Measurements from ENCODE around the gene C22orf42. TPM values are rescaled to one million over a fixed set of nuclear protein-coding genes. Genes with fewer than 3 reads are reported as not detected.

The C22orf42 gene
- total RNA-seq, 1 donor from 2014 or later, result not detected

DNA sequence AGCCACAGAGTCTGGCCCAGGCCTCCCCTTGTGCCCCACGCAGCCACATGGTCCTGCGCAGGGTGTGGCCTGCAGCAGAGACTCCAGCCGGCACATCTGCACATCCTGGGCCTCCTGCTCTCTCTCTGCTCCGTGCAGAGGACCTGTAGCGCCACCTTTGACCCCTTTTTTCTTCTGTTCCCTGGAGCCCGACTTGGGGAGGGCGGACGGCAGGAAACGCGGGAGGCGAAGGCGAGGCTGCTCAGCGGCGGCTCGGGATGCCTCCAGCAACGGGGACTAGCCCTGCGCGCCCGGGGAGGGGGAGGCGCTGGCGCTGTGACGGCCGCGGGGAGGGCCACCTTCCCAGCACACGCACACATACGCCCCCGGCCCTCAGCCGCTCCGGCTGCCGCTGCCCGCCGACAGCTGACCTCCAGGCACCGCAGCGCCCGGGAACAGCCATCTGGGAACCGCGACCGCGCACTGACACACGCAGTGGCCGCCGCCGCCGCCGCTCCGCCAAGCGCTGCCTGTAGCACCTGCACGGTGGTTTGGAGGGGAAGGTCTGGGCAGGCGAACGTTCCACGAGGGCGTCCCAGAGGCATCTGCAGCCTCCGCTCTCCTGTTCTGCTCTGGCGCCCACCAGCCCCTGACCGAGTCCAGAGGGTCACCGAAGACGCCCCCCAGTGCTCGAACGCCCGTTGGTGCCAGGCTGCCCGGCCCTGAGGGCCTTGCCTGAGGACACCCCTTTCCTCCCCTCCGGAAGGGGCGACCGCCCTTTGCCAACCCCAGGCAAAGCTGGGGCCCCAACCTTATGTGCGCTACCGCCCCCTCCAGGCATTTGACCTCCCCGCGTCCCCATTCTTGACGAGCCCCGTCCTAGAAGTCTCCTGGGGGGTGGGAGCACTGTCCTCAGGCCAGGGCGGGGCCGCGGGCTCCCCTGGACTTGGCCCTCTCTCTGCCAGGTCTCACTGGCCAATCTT is 16.9 kb upstream of the C22orf42 start:
- H3K79me2 ChIP-seq (ENCODE audit: insufficient read depth, low read length), result no peaks in the 10 kb centered on the region
- no peaks in the 10 kb centered on the region for H3K9me3 ChIP-seq (ENCODE audit: insufficient read depth, low read depth, low read length)
- H3K4me1 Mint-ChIP-seq (ENCODE audit: low read depth, unreplicated experiment), result no peaks in the 10 kb centered on the region
- no peak overlapping the region for H3K4me3 Mint-ChIP-seq (ENCODE audit: unreplicated experiment)
- H2AFZ ChIP-seq (ENCODE audit: low read depth, low read length), result no peak overlapping the region
- H3K4me2 ChIP-seq (ENCODE audit: low read length), result no peak overlapping the region
- no peak overlapping the region for H3K4me3 ChIP-seq (ENCODE audit: insufficient read depth, low read depth, low read length)
- peaks cover 2% of the 10 kb centered on the region for H3K9me3 Mint-ChIP-seq (ENCODE audit: unreplicated experiment)
- no peak overlapping the region for H3K9ac ChIP-seq (ENCODE audit: low read length)
- no peaks in the 10 kb centered on the region for H3K36me3 ChIP-seq (ENCODE audit: insufficient read depth, low read length)
- no peaks in the 10 kb centered on the region for H3K36me3 Mint-ChIP-seq (ENCODE audit: low read depth, unreplicated experiment)
- peaks cover 11% of the 10 kb centered on the region for H3K27me3 ChIP-seq (ENCODE audit: insufficient read depth, low read length)
- TF ChIP-seq, protein P1, sequence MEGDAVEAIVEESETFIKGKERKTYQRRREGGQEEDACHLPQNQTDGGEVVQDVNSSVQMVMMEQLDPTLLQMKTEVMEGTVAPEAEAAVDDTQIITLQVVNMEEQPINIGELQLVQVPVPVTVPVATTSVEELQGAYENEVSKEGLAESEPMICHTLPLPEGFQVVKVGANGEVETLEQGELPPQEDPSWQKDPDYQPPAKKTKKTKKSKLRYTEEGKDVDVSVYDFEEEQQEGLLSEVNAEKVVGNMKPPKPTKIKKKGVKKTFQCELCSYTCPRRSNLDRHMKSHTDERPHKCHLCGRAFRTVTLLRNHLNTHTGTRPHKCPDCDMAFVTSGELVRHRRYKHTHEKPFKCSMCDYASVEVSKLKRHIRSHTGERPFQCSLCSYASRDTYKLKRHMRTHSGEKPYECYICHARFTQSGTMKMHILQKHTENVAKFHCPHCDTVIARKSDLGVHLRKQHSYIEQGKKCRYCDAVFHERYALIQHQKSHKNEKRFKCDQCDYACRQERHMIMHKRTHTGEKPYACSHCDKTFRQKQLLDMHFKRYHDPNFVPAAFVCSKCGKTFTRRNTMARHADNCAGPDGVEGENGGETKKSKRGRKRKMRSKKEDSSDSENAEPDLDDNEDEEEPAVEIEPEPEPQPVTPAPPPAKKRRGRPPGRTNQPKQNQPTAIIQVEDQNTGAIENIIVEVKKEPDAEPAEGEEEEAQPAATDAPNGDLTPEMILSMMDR (IDR thresholded peaks at IDR 0.05; ENCODE audit: insufficient read depth, low read depth, low read length), result no peak
- peak; percentile 26 for TF ChIP-seq EZH2 (IDR thresholded peaks at IDR 0.05; ENCODE audit: insufficient read depth, low read length)
- DNase-seq (ENCODE audit: low read depth) (no peak), FAIRE-seq (no peak)
- H3K4me1 ChIP-seq (ENCODE audit: insufficient read depth, low read length), result no peaks in the 10 kb centered on the region
- H3K27me3 Mint-ChIP-seq (ENCODE audit: low read depth, unreplicated experiment), result peaks cover 65% of the 10 kb centered on the region
- no peak overlapping the region for H3K27ac Mint-ChIP-seq (ENCODE audit: unreplicated experiment)
- H3K27ac ChIP-seq (ENCODE audit: low read depth, low read length), result no peak overlapping the region
- H4K20me1 ChIP-seq (ENCODE audit: insufficient read depth, low read length), result no peaks in the 10 kb centered on the region

DNA sequence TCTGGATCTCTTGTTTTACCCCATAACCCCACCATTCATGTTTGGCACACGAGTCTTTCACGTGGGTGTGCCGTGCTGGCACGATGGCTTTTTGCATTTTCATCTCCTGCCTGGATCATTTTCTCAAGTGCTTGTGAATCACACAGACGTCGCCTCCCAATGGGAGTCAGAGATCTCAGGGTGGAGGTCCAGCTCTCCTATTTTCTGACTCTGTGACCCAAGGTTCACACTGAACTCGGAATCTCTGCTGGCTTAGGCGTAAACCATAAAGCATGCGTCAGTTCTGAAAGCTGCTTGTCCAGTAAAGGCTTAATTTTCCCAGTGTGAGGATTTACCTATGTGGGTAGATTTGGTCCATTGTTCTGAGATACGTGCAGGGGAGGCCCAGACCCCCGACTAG is 16.0 kb upstream of the C22orf42 start:
- Histone ChIP-seq H3K27me3 (ENCODE audit: insufficient read depth, low read length) (peaks cover 11% of the 10 kb centered on the region), H3K9me3 (ENCODE audit: insufficient read depth, low read depth, low read length) (no peaks in the 10 kb centered on the region), H3K4me1 (ENCODE audit: insufficient read depth, low read length) (no peaks in the 10 kb centered on the region), H3K27ac (ENCODE audit: low read depth, low read length) (no peak overlapping the region), H3K4me3 (ENCODE audit: insufficient read depth, low read depth, low read length) (no peak overlapping the region), H3K36me3 (ENCODE audit: insufficient read depth, low read length) (no peaks in the 10 kb centered on the region), H4K20me1 (ENCODE audit: insufficient read depth, low read length) (no peaks in the 10 kb centered on the region), H3K79me2 (ENCODE audit: insufficient read depth, low read length) (no peaks in the 10 kb centered on the region), H3K9ac (ENCODE audit: low read length) (no peak overlapping the region), H2AFZ (ENCODE audit: low read depth, low read length) (no peak overlapping the region), H3K4me2 (ENCODE audit: low read length) (no peak overlapping the region)
- Mint-ChIP-seq H3K27me3 (ENCODE audit: low read depth, unreplicated experiment) (peaks cover 68% of the 10 kb centered on the region), H3K9me3 (ENCODE audit: unreplicated experiment) (peaks cover 2% of the 10 kb centered on the region), H3K4me3 (ENCODE audit: unreplicated experiment) (no peak overlapping the region), H3K36me3 (ENCODE audit: low read depth, unreplicated experiment) (no peaks in the 10 kb centered on the region), H3K27ac (ENCODE audit: unreplicated experiment) (no peak overlapping the region), H3K4me1 (ENCODE audit: low read depth, unreplicated experiment) (no peaks in the 10 kb centered on the region)
- FAIRE-seq (no peak), DNase-seq (ENCODE audit: low read depth) (no peak)
- no peak for TF ChIP-seq EZH2 (IDR thresholded peaks at IDR 0.05; ENCODE audit: insufficient read depth, low read length)
- TF ChIP-seq, protein P1 (IDR thresholded peaks at IDR 0.05; ENCODE audit: insufficient read depth, low read depth, low read length), result no peak

DNA sequence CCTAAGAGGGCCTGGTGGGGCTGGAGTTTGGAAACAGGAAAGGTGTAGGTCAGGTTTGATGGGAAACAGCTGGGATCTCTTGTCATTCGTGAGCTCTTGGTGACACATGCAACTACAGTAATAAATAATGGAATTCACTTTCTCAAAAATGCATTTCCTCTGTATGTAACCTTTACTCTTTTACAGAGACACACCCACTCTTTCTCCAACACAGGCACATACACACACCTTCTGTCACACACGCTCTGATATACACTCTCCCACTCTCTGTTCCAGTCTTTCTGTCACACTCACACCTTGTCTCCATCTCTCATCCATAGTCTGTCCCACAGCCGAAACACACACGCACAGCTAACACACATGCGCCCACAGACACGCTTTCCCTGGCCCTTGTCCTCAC is 6.6 kb upstream of the C22orf42 start:
- no peak for FAIRE-seq
- H3K4me3 Mint-ChIP-seq (ENCODE audit: unreplicated experiment), result no peak overlapping the region
- Histone ChIP-seq H2AFZ (ENCODE audit: low read depth, low read length) (no peak overlapping the region), H3K4me1 (ENCODE audit: insufficient read depth, low read length) (no peaks in the 10 kb centered on the region), H3K9me3 (ENCODE audit: insufficient read depth, low read depth, low read length) (no peaks in the 10 kb centered on the region), H3K9ac (ENCODE audit: low read length) (no peak overlapping the region), H3K79me2 (ENCODE audit: insufficient read depth, low read length) (no peaks in the 10 kb centered on the region), H3K4me2 (ENCODE audit: low read length) (no peak overlapping the region), H3K27me3 (ENCODE audit: insufficient read depth, low read length) (peaks cover 4% of the 10 kb centered on the region), H3K27ac (ENCODE audit: low read depth, low read length) (no peak overlapping the region), H3K36me3 (ENCODE audit: insufficient read depth, low read length) (no peaks in the 10 kb centered on the region), H3K4me3 (ENCODE audit: insufficient read depth, low read depth, low read length) (no peak overlapping the region), H4K20me1 (ENCODE audit: insufficient read depth, low read length) (no peaks in the 10 kb centered on the region)
- no peaks in the 10 kb centered on the region for H3K4me1 Mint-ChIP-seq (ENCODE audit: low read depth, unreplicated experiment)
- H3K9me3 Mint-ChIP-seq (ENCODE audit: unreplicated experiment), result no peaks in the 10 kb centered on the region
- no peak for DNase-seq (ENCODE audit: low read depth)
- TF ChIP-seq, protein P1 (IDR thresholded peaks at IDR 0.05; ENCODE audit: insufficient read depth, low read depth, low read length), result no peak
- TF ChIP-seq EZH2 (IDR thresholded peaks at IDR 0.05; ENCODE audit: insufficient read depth, low read length), result no peak
- H3K36me3 Mint-ChIP-seq (ENCODE audit: low read depth, unreplicated experiment), result no peaks in the 10 kb centered on the region
- H3K27me3 Mint-ChIP-seq (ENCODE audit: low read depth, unreplicated experiment), result peaks cover 22% of the 10 kb centered on the region
- no peak overlapping the region for H3K27ac Mint-ChIP-seq (ENCODE audit: unreplicated experiment)

All from astrocyte (in vitro differentiated cells and primary cell).